Measurements from ENCODE around the gene DIP2B.
A peak's percentile ranks its signal among the peaks of the same experiment; 100 is the strongest.
"Not testable (repeated sequence)": the region's sequence is repeated elsewhere in the genome, so short reads cannot be mapped to it uniquely, and the experiment has no call there.

DIP2B gene

DNA sequence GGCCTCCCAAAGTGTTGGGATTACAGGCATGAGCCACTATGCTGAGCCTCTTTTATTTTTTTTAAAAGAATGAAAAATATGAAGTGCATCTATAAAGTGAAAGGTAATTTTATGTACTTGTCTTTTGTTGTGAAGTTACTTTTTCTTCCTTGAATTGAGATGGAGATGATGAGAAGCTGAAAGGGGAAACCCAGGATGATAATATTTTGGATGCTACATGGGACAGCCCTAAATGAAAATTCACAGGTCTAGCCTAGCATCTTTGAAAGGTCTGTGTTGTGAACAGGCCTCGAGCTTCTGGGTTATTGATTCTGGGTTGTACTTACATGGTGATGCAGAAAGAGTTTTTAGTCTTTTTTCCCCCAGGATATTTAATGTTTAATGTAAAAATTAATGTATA is 14.6 kb downstream of the DIP2B start:
- no peak for DNase-seq

DNA sequence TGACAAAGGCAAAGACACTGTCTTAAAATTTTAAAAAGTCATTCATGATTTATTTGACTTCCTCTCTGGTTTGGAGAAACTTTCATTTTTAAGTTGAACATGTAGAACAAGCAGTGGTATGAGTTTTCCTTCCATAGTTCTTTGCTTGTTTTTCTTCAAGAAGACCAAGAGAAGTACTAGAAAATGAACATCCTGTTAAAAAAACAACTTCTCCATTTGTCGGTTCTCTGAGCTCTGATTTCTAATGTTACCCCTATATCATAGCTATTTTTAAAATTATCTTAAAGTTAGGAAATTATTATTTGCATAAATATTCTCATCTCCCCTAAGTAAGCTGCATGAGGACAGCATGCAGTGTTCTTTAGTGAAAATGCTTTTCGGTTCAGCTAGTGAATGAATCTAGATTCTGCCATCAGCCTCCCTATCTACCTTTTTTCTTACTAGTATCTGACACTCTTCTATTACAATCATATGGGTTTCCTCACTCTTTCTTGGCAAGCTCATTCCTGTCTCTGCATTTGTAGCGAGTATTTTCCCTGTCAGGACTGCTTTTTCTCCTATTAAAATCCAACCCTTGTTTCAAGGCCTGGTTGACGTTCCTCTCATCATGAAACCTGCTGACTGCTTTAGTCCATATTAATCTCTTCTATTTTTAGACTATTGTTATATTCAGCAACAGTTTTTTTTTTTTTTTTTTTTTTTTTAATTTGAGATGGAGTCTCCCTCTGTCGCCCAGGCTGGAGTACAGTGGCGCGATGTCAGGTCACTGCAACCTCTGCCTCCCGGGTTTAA is 15.8 kb downstream of the DIP2B start:
- no peak for DNase-seq

DNA sequence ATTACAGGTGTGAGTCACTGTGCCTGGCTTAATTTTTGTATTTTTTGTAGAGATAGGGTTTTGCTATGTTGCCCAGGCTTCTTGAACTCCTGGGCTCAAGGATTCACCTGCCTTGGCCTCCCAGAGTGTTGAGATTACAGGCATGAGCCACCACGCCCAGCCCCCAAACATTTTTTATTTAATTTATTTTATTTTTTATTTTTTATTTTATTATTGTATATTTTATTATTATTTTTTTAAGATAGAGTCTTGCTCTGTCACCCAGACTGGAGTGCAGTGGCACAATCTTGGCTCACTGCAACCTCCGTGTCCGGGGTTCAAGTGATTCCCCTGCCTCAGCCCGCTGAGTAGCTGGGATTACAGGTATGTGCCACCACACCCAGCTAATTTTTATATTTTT is 17.0 kb downstream of the DIP2B start:
- DNase-seq, result not testable (repeated sequence)

DNA sequence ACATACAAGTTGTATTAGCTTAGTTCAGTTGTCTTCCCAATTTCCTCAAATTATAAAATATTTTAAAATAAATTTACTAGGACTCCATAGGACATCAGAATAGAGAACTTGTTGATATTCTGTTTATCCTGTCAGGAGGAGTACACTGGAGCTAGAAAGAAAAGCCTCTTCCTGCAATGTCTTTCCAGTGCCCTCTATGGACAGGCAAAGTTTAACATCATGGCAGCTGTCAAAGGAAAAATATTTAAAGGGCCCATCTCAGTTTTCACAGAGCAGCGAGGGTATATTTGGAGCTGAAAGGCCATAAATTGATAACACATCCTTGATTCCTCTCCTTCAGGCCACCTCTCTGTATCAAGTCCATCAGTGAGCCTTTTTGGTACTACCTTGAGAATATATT is 19.0 kb downstream of the DIP2B start:
- peak in 1 of 2 experiments; percentile 28 for DNase-seq

DNA sequence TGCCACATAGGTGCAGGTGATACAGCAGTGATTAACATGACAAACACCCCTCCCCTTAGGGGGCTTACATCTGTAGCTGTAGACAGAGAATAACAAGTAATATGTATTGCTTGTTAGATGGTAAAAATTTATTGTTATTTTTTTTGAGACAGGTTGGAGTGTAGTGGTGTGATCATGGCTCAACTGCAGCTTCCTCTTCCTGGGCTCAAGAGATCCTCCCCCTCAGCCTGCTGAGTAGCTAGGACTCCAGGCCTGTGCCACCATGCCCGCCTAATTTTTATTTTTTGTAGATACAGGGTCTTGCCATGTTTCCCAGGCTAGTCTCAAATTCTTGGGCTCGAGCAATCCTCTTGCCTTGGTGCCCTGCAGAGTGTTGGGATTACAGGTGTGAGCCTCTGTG is 19.8 kb downstream of the DIP2B start:
- peak in 1 of 2 experiments; percentile 19 for DNase-seq

DNA sequence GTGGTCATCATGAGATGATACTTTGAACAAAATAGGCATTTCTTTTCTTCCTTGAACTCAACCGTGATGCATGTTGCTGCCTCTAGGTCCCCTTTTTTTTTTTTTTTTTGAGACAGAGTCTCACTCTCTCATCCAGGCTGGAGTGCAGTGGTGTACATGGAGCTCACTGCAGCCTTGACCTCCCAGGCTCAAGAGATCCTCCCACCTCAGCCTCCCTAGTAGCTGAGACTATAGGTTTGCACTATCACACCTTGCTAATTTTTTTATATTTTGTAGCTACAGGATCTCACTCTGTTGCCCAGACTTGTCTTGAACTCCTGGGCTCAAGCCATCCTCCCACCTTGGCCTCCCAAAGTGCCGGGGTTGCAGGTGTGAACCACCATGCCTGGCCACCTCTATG is 20.6 kb downstream of the DIP2B start:
- DNase-seq, result no peak

DNA sequence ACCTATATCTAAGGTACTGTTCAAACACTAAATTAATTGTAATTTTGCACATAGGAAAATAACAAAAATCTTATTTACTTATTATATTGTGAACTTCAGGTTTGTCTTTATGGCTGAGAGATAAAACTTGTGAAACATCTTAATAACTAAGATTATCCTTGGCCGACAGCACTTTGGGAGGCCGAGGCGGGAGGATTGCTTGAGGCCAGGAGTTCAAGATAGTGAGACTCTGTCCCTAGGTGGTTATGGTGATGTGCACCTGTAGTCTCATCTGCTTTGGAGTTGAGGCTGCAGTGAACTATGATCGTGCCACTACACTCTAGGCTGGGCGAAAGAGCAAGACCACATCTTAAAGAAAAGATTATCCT is 22.6 kb downstream of the DIP2B start:
- no peak for DNase-seq

DNA sequence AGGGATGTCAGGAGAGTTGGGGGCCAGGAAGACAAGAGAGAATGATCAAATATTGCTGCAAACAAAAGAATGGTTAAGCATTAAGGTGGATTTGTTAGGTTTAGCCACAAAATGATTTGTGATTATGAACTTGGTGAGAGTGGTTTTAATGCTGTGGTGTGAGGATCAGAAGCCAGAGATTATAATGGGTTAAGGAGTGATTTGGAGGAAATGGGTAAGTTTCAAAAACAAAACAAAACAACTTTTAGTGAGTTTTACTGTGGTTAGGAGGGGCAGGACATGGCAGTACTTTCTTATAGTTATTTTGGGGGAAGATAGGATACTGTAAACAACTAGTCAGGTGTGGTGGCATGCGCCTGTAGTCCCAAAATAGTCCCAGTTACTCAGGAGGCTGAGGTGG is 24.0 kb downstream of the DIP2B start:
- DNase-seq, result no peak

DNA sequence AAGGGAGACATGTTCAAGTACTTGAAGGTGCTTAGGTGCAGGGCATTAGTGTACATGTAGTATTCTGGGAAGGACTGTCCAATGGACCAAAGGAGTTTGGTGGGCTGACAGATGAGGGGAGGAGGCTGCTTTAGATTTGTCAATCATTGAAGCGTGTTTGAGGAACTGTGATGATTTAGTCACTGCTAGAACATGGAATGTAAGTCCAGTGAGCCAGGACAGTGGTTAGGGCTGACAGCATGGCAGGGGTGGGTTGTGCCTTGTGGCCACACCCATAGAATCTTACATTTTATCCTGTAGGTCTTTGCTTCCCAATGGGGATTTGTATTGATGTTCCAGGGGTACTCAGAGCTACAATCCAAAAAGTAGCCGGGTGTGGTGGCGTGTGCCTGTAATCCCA is 24.6 kb downstream of the DIP2B start:
- no peak for DNase-seq

DNA sequence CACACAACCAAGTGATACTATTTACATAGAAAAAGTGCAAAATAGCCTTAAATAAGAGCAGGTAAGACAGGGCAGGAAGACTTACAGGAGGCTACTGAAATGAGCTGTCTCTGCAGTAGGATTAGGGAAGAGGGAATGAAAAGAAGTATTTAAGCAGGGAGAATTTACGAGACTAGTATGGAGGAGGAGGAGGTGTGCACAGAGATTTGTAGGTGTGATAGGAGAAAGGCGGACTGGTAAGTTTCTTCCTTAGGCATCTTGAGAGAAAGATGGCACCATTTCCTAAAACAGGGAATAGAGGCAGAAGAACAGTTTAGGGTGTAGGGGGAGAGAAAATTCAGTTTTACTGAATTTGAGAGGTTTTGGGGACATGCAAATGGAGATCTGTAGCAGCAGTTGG is 25.7 kb downstream of the DIP2B start:
- DNase-seq, result no peak

DNA sequence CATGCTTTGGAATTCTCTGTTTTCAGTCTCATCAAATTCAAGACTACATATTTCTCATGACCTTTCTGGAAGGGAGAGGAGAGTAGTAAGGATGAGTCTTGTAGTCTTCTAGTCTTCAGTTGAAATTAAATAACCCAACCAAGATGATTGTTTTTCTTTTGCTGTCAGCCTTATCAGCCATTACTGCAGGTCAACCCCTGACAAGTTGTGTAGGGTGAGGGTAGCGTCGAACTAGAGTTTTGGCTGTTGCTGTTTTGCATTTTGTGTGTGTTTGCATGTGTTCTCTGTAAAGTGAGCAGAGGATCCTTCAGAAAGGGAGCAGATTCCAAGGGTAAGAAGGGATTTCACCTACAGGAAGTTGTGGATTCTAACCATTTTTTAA is 28.4 kb downstream of the DIP2B start:
- DNase-seq, result no peak

DNA sequence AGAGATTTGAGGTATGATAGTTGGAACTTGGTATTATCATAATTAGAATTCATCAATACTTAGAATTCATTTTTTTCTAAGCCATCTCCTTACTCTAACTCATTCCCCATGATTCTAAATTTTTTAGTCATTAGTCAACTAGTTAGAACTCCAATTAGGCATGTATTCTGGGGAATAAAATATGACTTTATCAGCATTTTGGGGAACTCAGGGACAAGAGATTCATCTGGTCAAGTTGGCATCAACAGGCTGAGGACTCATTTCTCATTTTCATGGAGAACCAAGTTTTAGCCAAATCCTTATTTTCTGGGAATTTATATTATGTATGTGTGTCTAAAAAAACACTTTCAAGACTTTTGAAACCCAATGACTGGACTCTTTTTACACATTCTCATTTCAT is 29.2 kb downstream of the DIP2B start:
- no peak for DNase-seq

DNA sequence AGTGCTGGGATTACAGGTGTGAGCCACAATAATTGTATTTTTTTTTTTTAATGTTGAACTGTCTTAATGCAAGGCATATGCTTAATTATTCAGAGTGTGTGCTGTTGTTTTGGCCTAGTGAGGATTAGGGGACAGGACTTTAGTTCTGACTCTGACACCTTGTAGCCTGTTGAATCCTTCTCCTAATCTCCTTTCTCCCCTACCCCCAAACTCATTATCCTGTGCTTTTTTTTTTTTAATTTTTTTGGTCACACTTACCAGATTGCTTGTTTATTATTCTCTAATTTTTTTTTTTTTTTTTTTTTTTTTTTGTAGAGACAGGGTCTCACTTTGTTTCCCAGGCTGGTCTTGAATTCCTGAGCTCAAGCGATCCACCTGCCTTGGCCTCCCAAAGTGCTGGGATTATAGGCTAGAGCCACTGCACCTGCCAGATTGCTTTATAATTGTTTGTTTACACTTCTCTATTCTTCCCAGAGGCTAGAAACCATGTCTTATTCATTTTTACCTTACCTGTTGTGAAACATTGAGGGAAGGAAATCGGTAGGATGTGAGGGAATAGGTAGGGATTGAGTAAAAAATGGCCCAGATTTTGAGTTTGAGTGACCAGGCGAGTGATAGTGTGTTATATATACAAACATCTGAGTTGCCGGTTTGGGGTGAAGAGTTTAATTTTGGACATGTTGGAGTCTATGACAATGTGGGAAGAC is 32.2 kb downstream of the DIP2B start:
- no peak for DNase-seq

DNA sequence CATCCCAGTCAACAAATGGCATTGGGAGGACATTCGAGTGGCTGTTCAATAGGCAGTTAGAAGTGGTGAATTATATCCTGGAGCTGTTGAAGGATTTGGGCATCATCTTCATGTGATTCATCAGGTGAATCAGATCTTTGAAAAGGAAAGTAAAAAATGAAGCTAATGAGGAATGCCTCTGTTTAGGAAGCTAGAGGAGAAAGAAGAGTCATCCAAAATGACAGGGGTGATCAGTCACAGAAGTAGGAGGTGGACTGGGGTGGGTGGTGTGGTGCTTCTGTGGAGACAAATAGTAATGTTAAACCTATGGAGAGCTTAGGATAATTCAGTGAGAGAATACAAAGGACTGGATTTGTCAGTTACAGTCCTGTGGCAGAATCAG is 32.7 kb downstream of the DIP2B start:
- no peak for DNase-seq

DNA sequence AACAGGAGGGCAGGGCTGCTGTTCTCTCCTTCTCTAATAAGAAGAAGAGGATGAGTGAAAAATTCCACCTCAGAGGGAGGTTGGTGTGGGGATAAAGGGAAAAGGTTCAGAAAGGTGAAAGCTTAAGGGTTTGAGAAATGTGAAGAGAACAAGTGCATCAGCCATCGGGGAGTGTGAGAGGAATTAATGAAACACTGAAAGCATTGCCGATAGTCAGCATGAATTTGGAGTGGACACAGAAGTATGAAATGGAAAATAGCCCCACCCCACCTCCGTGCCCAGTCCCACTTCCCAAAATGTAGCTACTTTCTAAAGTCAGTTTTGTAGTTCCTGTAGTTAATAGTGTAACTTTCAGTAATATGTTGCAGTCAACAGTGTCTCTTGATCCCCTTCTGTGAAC is 33.4 kb downstream of the DIP2B start:
- DNase-seq, result no peak

DNA sequence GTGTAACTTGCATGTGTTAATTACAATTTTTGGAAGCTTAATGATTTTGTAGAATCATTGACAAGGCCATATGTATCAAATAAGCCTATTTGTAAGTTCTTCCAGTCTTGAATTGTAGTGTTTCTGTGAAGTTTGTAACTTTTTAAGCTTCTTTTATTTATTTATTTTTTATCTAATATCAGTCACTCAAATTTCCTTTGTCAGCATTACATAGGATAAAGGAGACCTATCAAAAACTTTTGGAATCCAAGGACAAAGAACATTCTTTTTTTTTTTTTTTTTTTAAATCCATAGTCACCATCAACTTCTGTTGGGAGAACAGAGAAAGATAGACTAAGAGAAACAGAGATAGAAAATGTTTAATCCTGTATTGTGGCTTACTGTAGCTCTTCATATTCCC is 36.4 kb downstream of the DIP2B start:
- no peak for DNase-seq

DNA sequence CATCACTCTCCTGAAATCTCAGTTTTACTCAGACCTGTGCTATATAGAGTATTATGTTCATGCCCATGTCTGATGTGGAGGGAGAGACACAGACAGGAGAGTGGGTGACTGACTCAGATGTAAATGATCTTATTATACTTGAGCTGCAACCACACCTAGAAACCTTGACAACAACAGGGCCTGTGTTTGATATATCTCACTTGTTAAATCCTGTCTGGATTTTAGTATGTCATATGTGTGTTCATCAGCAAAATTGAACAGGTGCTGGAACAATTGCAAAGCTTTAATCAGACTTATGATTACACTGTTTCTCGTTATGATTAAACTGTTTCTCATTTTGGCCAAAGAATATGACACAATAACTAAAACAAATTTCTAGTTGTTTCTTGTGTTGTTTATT is 37.7 kb downstream of the DIP2B start:
- no peak for DNase-seq

DNA sequence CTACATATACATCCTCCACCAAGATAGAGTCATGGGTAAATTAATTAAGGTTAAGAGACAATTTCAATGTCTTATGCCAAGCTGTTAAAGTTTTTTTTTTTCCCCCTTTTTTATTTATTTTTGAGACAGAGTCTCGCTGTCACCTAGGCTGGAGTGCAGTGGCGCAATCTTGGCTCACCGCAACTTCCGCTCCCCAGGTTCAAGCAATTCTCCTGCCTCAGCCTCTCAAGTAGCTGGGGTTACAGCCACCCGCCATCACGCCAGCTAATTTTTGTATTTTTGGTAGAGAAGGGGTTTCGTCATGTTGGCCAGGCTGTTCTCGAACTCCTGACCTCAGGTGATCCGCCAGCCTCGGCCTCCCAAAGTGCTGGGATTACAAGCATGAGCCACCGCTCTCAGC is 38.4 kb downstream of the DIP2B start:
- not testable (repeated sequence) for DNase-seq

DNA sequence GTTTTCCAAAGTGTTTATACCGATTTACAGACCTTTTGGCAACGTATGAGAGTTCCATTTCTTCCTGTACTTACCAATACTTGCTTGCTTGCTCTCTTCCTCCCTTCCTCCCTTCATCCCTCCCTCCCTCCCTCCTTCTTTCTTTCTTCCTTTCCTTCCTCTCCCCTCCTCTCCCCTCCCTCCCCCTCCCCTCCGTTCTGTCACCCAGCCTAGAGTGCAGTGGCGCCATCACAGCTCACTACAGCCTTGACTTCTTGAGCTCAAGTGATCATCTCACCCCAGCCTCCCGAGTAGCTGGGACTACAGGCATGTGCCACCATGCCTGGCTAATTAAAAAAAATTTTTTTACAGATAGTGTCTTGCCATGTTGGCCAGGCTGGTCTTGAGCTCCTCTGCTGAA is 40.4 kb downstream of the DIP2B start:
- DNase-seq, result no peak

DNA sequence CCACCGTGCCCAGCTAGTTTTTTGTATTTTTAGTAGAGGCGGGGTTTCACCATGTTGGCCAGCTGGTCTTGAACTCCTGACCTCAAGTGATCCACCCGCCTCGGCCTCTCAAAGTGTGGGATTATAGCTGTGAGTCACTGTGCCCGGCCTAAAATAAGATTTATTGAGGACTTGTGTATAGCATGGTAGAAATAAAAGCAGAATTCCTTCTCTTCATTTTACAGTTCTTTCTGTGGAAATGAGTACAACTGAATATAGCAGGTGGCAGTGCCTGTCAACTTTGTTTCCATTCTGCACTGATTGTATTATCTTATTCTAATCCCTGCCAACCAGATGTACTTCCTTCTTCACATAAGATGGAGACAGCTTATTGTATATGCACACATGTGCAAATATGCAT is 41.0 kb downstream of the DIP2B start:
- no peak for DNase-seq

DNA sequence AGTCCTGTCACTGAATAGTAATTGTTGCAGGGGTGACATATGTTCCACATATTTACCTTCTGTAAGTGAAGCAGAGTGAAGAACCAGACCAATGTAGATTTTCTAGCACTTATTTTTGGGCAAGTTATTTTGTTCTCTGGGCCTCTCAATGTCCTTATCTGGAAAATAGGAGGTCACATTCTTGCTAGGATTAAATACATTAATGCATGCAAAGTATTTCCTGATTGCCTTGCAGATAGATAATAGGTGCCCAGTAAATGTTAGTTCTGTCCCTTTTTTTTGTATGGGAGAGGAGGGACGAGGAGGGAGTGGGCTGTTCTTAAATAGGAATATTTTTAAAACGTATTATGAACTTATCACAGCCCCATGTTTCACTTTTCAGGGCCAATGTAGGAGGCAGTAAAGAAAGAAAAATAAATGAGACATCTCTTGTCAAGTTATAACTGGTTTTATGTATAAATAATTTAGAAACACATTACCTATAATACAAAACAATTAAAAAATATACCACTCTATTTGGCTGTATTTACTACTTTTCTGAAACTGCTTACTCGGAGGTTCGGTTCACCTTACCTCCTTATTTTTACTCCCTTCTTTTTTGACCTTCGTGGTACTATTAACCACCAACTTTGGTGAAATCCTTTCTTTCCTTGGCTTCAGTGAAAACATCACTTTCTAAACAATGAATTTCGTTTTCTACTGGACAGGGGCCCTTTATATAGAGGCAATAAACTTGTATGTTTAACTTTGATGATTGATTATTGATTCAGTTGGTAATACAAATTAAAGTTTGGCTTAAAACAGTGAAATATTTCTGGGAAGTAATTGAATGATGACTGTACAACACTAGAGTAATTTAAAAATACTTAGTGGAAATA is 41.9 kb downstream of the DIP2B start:
- no peak for DNase-seq

DNA sequence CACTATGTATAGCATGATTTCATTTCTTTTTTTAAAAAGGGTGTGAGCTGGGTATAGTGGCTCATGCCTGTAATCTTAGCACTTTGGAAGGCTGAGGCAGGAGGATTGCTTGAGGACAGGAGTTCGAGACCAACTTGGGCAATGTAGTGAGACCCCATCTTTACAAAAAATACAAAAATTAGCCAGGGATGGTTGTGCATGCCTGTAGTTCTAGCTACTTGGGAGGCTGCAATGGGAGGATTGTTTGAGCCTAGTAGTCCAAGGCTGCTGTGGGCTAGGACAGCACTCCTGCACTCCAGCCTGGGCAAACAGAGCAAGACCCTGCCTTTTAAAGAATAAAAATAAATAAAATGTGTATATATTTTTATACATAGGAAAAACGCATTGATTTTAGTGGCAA is 43.0 kb downstream of the DIP2B start:
- no peak for DNase-seq

DNA sequence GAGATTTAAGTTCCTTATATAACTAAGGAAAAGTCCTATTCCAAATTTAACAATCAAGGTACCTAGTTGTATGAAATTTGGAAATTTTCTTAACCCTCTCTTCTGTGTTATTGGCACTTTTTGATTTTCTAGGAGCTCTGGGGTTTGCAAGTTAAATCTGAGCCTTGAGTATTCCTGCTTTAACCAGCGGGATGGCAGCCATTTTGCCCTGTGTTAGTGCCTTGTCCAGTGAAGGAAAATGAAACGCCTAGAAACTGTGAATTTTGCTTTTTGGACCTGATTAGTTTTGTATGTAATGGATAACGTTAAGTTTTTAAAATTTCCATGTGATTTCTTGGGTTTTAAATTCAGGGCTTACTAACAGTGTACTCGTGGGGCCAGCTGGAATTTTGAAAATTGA is 45.1 kb downstream of the DIP2B start:
- no peak for DNase-seq
